Middle frontal gyrus (tissue), 1 donor: Measurements from ENCODE around the gene BET1L.
"Not testable (repeated sequence)": the region's sequence is repeated elsewhere in the genome, so short reads cannot be mapped to it uniquely, and the experiment has no call there.

Experiments
- DNase-seq: peaks from one replicate; pipeline ENCODE4 v3.0.0-alpha.2; 2015; ENCODE audit warnings: low spot score; ENCODE audit errors: extremely low spot score

The BET1L gene

GRCh38 chr11:207208-207862, at the start of gene BET1L, which contains the start of gene RIC8A:
Gene BET1L, minus strand, starts transcription at chr11:207399. Its CDS starts 78 bp downstream, at chr11:207321.
Gene RIC8A, plus strand, starts transcription at chr11:207708. Its CDS starts 1,147 bp downstream, at chr11:208855.
- DNase-seq = peak; percentile 94

- no peak for DNase-seq
These were observed 48.6 kb upstream of the BET1L start for GRCh38 chr11:255816-256215.

GRCh38 chr11:255176-255575, 48.0 kb upstream of the BET1L start:
- DNase-seq = no peak

GRCh38 chr11:253886-254270, 46.7 kb upstream of the BET1L start:
- no peak for DNase-seq

GRCh38 chr11:253160-253885, 46.1 kb upstream of the BET1L start:
- DNase-seq = no peak

- DNase-seq = no peak
These were observed 45.5 kb upstream of the BET1L start for GRCh38 chr11:252666-253065.

GRCh38 chr11:251550-251949, 44.4 kb upstream of the BET1L start:
- no peak for DNase-seq

GRCh38 chr11:250740-251299, 43.6 kb upstream of the BET1L start:
- no peak for DNase-seq

GRCh38 chr11:250274-250673, 43.1 kb upstream of the BET1L start:
- no peak for DNase-seq

GRCh38 chr11:249062-249461, 41.9 kb upstream of the BET1L start:
- DNase-seq = no peak

GRCh38 chr11:244376-244775, 37.2 kb upstream of the BET1L start:
- DNase-seq = no peak

- no peak for DNase-seq
These were observed 34.4 kb upstream of the BET1L start for GRCh38 chr11:241634-242033.

GRCh38 chr11:240315-240714, 33.1 kb upstream of the BET1L start:
- no peak for DNase-seq

- not testable (repeated sequence) for DNase-seq
These were observed 31.1 kb upstream of the BET1L start for GRCh38 chr11:238346-238745.

GRCh38 chr11:236774-237767, 29.9 kb upstream of the BET1L start, which contains the start of gene PSMD13:
Gene PSMD13, plus strand, starts transcription at chr11:236976. Its CDS starts 74 bp downstream, at chr11:237050.
- DNase-seq = peak; percentile 56

GRCh38 chr11:235997-236773, 29.0 kb upstream of the BET1L start, which contains the start of gene SIRT3:
Gene SIRT3, minus strand, starts transcription at chr11:236342. Its CDS starts 14 bp downstream, at chr11:236328.
- peak; percentile 42 for DNase-seq

GRCh38 chr11:235609-235996, 28.4 kb upstream of the BET1L start:
- DNase-seq = no peak

- no peak for DNase-seq
These were observed 28.0 kb upstream of the BET1L start for GRCh38 chr11:235180-235579.

- DNase-seq = no peak
These were observed 25.8 kb upstream of the BET1L start for GRCh38 chr11:232783-233565.

GRCh38 chr11:230431-230830, 23.2 kb upstream of the BET1L start:
- no peak for DNase-seq
